ENCODE measurements around the gene NEDD4L. TPM values are rescaled to one million over a fixed set of nuclear protein-coding genes. Genes with fewer than 3 reads are reported as not detected.

The NEDD4L gene
- total RNA-seq, 1 donor from 2014 or later = 209 TPM

- peak; percentile 28 for DNase-seq
- Mint-ChIP-seq H3K27me3 (ENCODE audit: unreplicated experiment) (no peaks in the 10 kb centered on the region), H3K4me3 (ENCODE audit: unreplicated experiment) (peak overlapping the region; percentile 18), H3K27ac (ENCODE audit: unreplicated experiment) (peak overlapping the region; percentile 68), H3K4me1 (ENCODE audit: low read depth, unreplicated experiment) (peaks cover 66% of the 10 kb centered on the region), H3K9me3 (ENCODE audit: unreplicated experiment) (peaks cover 2% of the 10 kb centered on the region), H3K36me3 (ENCODE audit: unreplicated experiment) (no peaks in the 10 kb centered on the region)
- TF ChIP-seq CTCF (IDR thresholded peaks at IDR 0.05; ENCODE audit: partially characterized antibody, unreplicated experiment) = no peak
These were observed 185.1 kb downstream of the NEDD4L start for GRCh38 chr18:58229162-58229561.

- Mint-ChIP-seq H3K27me3 (ENCODE audit: unreplicated experiment) (no peaks in the 10 kb centered on the region), H3K4me3 (ENCODE audit: unreplicated experiment) (no peak overlapping the region), H3K4me1 (ENCODE audit: low read depth, unreplicated experiment) (peaks cover 62% of the 10 kb centered on the region), H3K9me3 (ENCODE audit: unreplicated experiment) (no peaks in the 10 kb centered on the region), H3K36me3 (ENCODE audit: unreplicated experiment) (no peaks in the 10 kb centered on the region), H3K27ac (ENCODE audit: unreplicated experiment) (no peak overlapping the region)
- no peak for TF ChIP-seq CTCF (IDR thresholded peaks at IDR 0.05; ENCODE audit: partially characterized antibody, unreplicated experiment)
- no peak for DNase-seq
These were observed 186.6 kb downstream of the NEDD4L start for GRCh38 chr18:58230438-58231179.

DNA sequence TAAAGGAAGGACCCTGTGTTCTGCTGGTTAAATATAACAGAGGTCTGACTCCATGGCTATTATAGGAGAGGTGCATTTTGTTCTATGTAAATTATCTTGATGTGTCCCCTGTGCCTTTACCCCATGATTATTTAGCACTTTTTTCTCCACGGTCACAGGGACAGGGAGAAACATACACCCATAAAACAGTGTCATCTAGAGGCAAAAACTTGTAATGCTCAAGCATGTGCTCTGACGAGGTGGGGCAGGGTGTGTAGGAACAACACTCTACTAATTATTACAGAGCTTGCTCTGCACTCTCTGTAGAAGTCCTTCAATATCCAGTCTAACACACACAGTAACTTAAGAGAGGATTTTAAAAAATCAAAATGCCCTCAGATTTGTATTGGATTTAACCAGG lies 187.9 kb downstream of the NEDD4L start:
- DNase-seq = no peak
- no peak for TF ChIP-seq CTCF (IDR thresholded peaks at IDR 0.05; ENCODE audit: partially characterized antibody, unreplicated experiment)
- Mint-ChIP-seq H3K27ac (ENCODE audit: unreplicated experiment) (no peak overlapping the region), H3K36me3 (ENCODE audit: unreplicated experiment) (no peaks in the 10 kb centered on the region), H3K4me3 (ENCODE audit: unreplicated experiment) (no peak overlapping the region), H3K4me1 (ENCODE audit: low read depth, unreplicated experiment) (peaks cover 50% of the 10 kb centered on the region), H3K27me3 (ENCODE audit: unreplicated experiment) (no peaks in the 10 kb centered on the region), H3K9me3 (ENCODE audit: unreplicated experiment) (no peaks in the 10 kb centered on the region)

DNA sequence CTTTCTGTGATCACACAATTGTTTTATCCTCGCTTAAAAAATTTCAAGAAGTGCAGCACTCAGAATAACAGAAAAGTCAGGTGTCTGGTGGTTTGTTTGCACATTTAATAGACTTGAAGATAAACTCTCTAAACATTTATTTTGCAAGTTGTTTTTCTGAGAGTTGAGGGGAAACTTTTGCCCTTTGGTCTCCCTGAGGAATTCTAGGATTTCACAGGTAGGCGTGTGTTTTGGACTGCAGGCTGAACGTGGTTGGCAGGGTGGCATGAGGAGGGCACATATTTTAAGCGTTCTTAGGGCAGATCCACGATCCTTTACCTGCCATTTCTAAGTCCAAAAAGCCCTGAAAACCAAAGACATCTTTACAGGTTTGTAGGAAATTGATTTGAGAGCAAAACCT lies 188.6 kb downstream of the NEDD4L start:
- Mint-ChIP-seq H3K4me1 (ENCODE audit: low read depth, unreplicated experiment) (peaks cover 45% of the 10 kb centered on the region), H3K36me3 (ENCODE audit: unreplicated experiment) (no peaks in the 10 kb centered on the region), H3K27me3 (ENCODE audit: unreplicated experiment) (no peaks in the 10 kb centered on the region), H3K9me3 (ENCODE audit: unreplicated experiment) (no peaks in the 10 kb centered on the region), H3K4me3 (ENCODE audit: unreplicated experiment) (no peak overlapping the region), H3K27ac (ENCODE audit: unreplicated experiment) (no peak overlapping the region)
- TF ChIP-seq CTCF (IDR thresholded peaks at IDR 0.05; ENCODE audit: partially characterized antibody, unreplicated experiment) = no peak
- no peak for DNase-seq

DNA sequence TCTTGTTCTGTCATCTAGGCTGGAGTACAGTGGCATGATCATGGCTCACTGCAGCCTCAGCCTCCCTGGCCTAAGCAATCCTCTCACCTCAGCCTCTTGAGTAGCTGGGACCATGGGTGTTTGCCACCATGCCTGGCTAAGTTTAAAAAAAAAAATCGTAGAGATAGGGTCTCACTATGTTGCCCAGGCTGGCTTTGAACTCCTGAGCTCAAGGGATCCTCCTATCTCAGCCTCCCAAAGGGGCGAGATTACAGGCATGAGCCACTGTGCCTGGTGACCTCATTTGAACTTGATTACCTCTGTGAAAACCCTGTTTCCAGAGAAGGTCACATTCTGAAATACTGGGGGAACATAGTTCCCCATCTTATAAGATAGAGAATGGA lies 190.3 kb downstream of the NEDD4L start:
- peaks cover 37% of the 10 kb centered on the region for H3K4me1 Mint-ChIP-seq (ENCODE audit: low read depth, unreplicated experiment)
- DNase-seq = no peak
- no peak overlapping the region for H3K27ac Mint-ChIP-seq (ENCODE audit: unreplicated experiment)
- TF ChIP-seq CTCF (IDR thresholded peaks at IDR 0.05; ENCODE audit: partially characterized antibody, unreplicated experiment) = no peak
- H3K27me3 Mint-ChIP-seq (ENCODE audit: unreplicated experiment) = no peaks in the 10 kb centered on the region
- no peak overlapping the region for H3K4me3 Mint-ChIP-seq (ENCODE audit: unreplicated experiment)
- H3K36me3 Mint-ChIP-seq (ENCODE audit: unreplicated experiment) = no peaks in the 10 kb centered on the region
- H3K9me3 Mint-ChIP-seq (ENCODE audit: unreplicated experiment) = peaks cover 1% of the 10 kb centered on the region
